HepG2 (cell line): ENCODE results near the gene FHIT.

ENCODE experiments used
- HDAC6 ChIP-seq: fragments of 200-600 bp; sonication (generic); IDR thresholded peaks from 2 replicates; pipeline ENCODE4 v1.7.0; 2017; ENCODE audit warnings: mild to moderate bottlenecking, antibody characterized with exemption, low read length, low read depth
- YY1 ChIP-seq: IDR thresholded peaks from 2 replicates; pipeline ENCODE4 v1.6.1; 2011; ENCODE audit warnings: low read length, low read depth, moderate library complexity, mild to moderate bottlenecking; ENCODE audit not compliant: insufficient read depth, insufficient replicate concordance
- TF ChIP-seq, protein P1 (sequence below): sonication (generic); formaldehyde crosslinking; IDR thresholded peaks from 2 replicates; pipeline ENCODE4 v1.5.0; 2020; ENCODE audit warnings: mild to moderate bottlenecking, missing genetic modification reagents, moderate library complexity

DNA sequence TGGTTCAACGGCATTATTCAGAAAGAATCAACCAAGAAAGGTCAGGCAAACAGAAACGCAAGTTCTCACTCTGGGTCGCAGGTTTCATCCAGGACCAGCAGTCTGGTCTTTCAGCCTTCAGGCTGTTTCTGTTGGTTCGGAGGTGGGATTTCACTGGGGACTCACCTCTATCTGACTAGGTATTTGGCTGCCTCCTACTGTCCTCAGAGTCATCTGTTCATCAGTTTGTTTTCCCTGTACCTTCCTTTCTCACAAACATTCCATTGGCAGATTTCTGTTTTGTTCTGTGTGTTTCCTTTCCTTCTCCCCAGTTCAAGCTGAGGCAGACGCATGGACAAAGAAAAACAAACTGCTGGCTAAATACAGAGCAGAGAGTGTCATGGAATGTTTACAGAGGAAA, 1154.8 kb downstream of the FHIT start:
- TF ChIP-seq YY1 = no peak
- TF ChIP-seq HDAC6 = no peak
- TF ChIP-seq, protein P1, sequence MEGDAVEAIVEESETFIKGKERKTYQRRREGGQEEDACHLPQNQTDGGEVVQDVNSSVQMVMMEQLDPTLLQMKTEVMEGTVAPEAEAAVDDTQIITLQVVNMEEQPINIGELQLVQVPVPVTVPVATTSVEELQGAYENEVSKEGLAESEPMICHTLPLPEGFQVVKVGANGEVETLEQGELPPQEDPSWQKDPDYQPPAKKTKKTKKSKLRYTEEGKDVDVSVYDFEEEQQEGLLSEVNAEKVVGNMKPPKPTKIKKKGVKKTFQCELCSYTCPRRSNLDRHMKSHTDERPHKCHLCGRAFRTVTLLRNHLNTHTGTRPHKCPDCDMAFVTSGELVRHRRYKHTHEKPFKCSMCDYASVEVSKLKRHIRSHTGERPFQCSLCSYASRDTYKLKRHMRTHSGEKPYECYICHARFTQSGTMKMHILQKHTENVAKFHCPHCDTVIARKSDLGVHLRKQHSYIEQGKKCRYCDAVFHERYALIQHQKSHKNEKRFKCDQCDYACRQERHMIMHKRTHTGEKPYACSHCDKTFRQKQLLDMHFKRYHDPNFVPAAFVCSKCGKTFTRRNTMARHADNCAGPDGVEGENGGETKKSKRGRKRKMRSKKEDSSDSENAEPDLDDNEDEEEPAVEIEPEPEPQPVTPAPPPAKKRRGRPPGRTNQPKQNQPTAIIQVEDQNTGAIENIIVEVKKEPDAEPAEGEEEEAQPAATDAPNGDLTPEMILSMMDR (CRISPR knock-in tag) = no peak
